HCT116 (cell line): ENCODE measurements around the gene EHBP1. TPM values are rescaled to one million over a fixed set of nuclear protein-coding genes. Genes with fewer than 3 reads are reported as not detected.

Experiments
- ATAC-seq: fragments of 200-7000 bp; cut with Tn5 transposase; 2 replicates; pipeline ENCODE4 v1.9.1; 2020; ENCODE audit warnings: mild to moderate bottlenecking, moderate library complexity
- BruUV-seq: library from RNA; stranded (reverse); fragments of 400-500 nt; replicated peaks from 2 replicates; lab custom pipeline; 2021; lab: Mats Ljungman, UMichigan
- CTCF ChIA-PET: fragments of 300-600 bp; sonication (Branson Sonifier 250); formaldehyde crosslinking; loops from one replicate; lab custom pipeline; 2021; ENCODE audit warnings: antibody characterized with exemption; lab: Charles Lee
- POLR2A ChIA-PET: fragments of 300-600, 350-600 bp; sonication (Branson Sonifier 250); formaldehyde crosslinking; loops from one replicate; lab custom pipeline; 2021; ENCODE audit warnings: antibody characterized with exemption; lab: Charles Lee
- RAD21 ChIA-PET, 2 experiments: fragments of 300-600 bp; sonication (Branson Sonifier 250); formaldehyde crosslinking; loops; one replicate each; lab custom pipeline; 2023; ENCODE audit warnings: low total read pairs in 2 of 2; ENCODE audit not compliant: uncharacterized antibody in 2 of 2, unreplicated experiment in 2 of 2, low non-redundant PET in 1 of 2; lab: Charles Lee
- DNase-seq: peaks from one replicate; pipeline ENCODE4 v3.0.0-alpha.2; 2010; ENCODE audit warnings: low read depth, low spot score
- H2AFZ ChIP-seq: fragments of 200-600 bp; shearing (Covaris generic), sonication (generic); 2 replicates; pipeline ENCODE4 v1.6.1; 2017; ENCODE audit warnings: low read depth, mixed run types, mixed read lengths, antibody characterized with exemption, low read length; ENCODE audit not compliant: poor library complexity, severe bottlenecking
- H3K27ac ChIP-seq: 2 replicates; pipeline ENCODE4 v1.5.1; 2012; ENCODE audit warnings: low read depth, low read length
- H3K27me3 ChIP-seq: fragments of 200-600 bp; sonication (generic); 2 replicates; pipeline ENCODE4 v1.6.1; 2016; ENCODE audit warnings: mixed run types, low read length, mixed read lengths; ENCODE audit not compliant: insufficient read depth
- H3K36me3 ChIP-seq, 2 experiments: fragments of 200-500 bp in 1 of 2; fragments of 200-600 bp in 1 of 2; sonication (Bioruptor generic) in 1 of 2; sonication (generic) in 1 of 2; 2 replicates each; pipeline versions ENCODE4 v1.5.1 to v1.6.1; 2014 to 2016; ENCODE audit warnings: low read length in 2 of 2, inconsistent platforms in 1 of 2, mixed read lengths in 1 of 2, mixed run types in 1 of 2; ENCODE audit not compliant: insufficient read depth in 2 of 2, control insufficient read depth in 1 of 2
- H3K4me1 ChIP-seq, 2 experiments: fragments of 200-600 bp in 1 of 2; sonication (generic) in 1 of 2; 2 replicates each; pipeline versions ENCODE4 v1.5.1 to v1.6.1; 2012 to 2017; ENCODE audit warnings: low read length in 2 of 2, inconsistent platforms in 1 of 2, mild to moderate bottlenecking in 1 of 2, mixed read lengths in 1 of 2, mixed run types in 1 of 2, moderate library complexity in 1 of 2; ENCODE audit not compliant: insufficient read depth in 2 of 2, control insufficient read depth in 1 of 2
- H3K4me2 ChIP-seq: fragments of 200-600 bp; sonication (generic); 2 replicates; pipeline ENCODE4 v1.6.1; 2017; ENCODE audit warnings: mixed run types, low read length, mixed read lengths
- H3K4me3 ChIP-seq, 2 experiments: fragments of 200-600 bp in 1 of 2; sonication (generic) in 1 of 2; replicated peaks in 1 of 2; 2 replicates each; pipeline ENCODE4 v1.5.1; 2011 to 2016; ENCODE audit warnings: low read length in 2 of 2, control low read depth in 1 of 2, low read depth in 1 of 2, mild to moderate bottlenecking in 1 of 2, mixed read lengths in 1 of 2, mixed run types in 1 of 2
- H3K79me2 ChIP-seq: fragments of 200-600 bp; sonication (generic); 2 replicates; pipeline ENCODE4 v1.6.1; 2017; ENCODE audit warnings: mild to moderate bottlenecking, mixed run types, low read length, moderate library complexity, mixed read lengths; ENCODE audit not compliant: insufficient read depth
- H3K9ac ChIP-seq: fragments of 200-600 bp; sonication (generic); 2 replicates; pipeline ENCODE4 v1.6.1; 2016; ENCODE audit warnings: low read length, mixed read lengths
- H3K9me2 ChIP-seq: fragments of 200-600 bp; sonication (generic), shearing (Covaris generic); 2 replicates; pipeline ENCODE4 v1.6.1; 2017; ENCODE audit warnings: mixed run types, mild to moderate bottlenecking, moderate library complexity; ENCODE audit not compliant: insufficient read depth
- H3K9me3 ChIP-seq, 2 experiments: fragments of 200-500 bp in 1 of 2; fragments of 200-600 bp in 1 of 2; sonication (Bioruptor generic) in 1 of 2; sonication (generic) in 1 of 2; 2 replicates each; pipeline ENCODE4 v1.6.1; 2014 to 2017; ENCODE audit warnings: low read length in 2 of 2, mixed read lengths in 2 of 2, inconsistent platforms in 1 of 2, low read depth in 1 of 2, mild to moderate bottlenecking in 1 of 2, mixed run types in 1 of 2, moderate library complexity in 1 of 2; ENCODE audit not compliant: control insufficient read depth in 1 of 2, insufficient read depth in 1 of 2
- H4K20me1 ChIP-seq: fragments of 200-600 bp; sonication (generic), shearing (Covaris generic); 2 replicates; pipeline ENCODE4 v1.6.1; 2017; ENCODE audit warnings: mixed run types, mild to moderate bottlenecking, moderate library complexity; ENCODE audit not compliant: insufficient read depth
- CEBPB ChIP-seq: IDR thresholded peaks from 2 replicates; pipeline ENCODE4 v1.6.1; 2012; ENCODE audit warnings: low read depth
- EZH2 ChIP-seq: fragments of 200-600 bp; sonication (generic); IDR thresholded peaks from 2 replicates; pipeline ENCODE4 v1.6.1; 2017; ENCODE audit warnings: antibody characterized with exemption, mixed run types
- EZH2phosphoT487 ChIP-seq: fragments of 200-600 bp; IDR thresholded peaks from 2 replicates; pipeline ENCODE4 v1.6.1; 2018; ENCODE audit warnings: antibody characterized with exemption, borderline replicate concordance
- FOSL1 ChIP-seq: IDR thresholded peaks from 2 replicates; pipeline ENCODE4 v1.6.1; 2012; ENCODE audit warnings: low read depth
- JUND ChIP-seq: IDR thresholded peaks from 2 replicates; pipeline ENCODE4 v1.6.1; 2012
- POLR2AphosphoS5 ChIP-seq: IDR thresholded peaks from 2 replicates; pipeline ENCODE4 v1.6.1; 2011; ENCODE audit warnings: mild to moderate bottlenecking, low read depth, low read length, moderate library complexity
- RAD21 ChIP-seq: IDR thresholded peaks from 2 replicates; pipeline ENCODE4 v1.6.1; 2012; ENCODE audit warnings: low read depth, mild to moderate bottlenecking
- SIN3A ChIP-seq: IDR thresholded peaks from 2 replicates; pipeline ENCODE4 v1.6.1; 2012; ENCODE audit warnings: low read depth
- SP1 ChIP-seq: IDR thresholded peaks from 2 replicates; pipeline ENCODE4 v1.6.1; 2012; ENCODE audit warnings: low read depth
- TCF7L2 ChIP-seq: IDR thresholded peaks from 2 replicates; pipeline ENCODE4 v1.7.0; 2011; ENCODE audit warnings: borderline replicate concordance, inconsistent platforms; ENCODE audit not compliant: insufficient read depth, insufficient read length; ENCODE audit errors: extremely low read depth
- ZFX ChIP-seq: fragments of 450-650 bp; IDR thresholded peaks from 2 replicates; pipeline ENCODE4 v1.6.1; 2017
- intact Hi-C: fragments of 100-400 bp; cut with micrococcal nuclease; formaldehyde crosslinking; loops from 2 replicates; pipeline ENCODE4 v1.10.0; 2022
- total RNA-seq: library from RNA; stranded (reverse); gene quantifications from one replicate; pipeline ENCODE4 v1.2.1, GENCODE V29; 2021; ENCODE audit not compliant: unreplicated experiment
- TF ChIP-seq, protein P1 (sequence below): IDR thresholded peaks from 2 replicates; pipeline ENCODE4 v1.6.1; 2012
- TF ChIP-seq, protein P2 (sequence below): IDR thresholded peaks from 2 replicates; pipeline ENCODE4 v1.6.1; 2012; ENCODE audit warnings: low read depth

EHBP1 gene
- total RNA-seq, 1 experiment from 2014 or later = 89.9 TPM

DNA sequence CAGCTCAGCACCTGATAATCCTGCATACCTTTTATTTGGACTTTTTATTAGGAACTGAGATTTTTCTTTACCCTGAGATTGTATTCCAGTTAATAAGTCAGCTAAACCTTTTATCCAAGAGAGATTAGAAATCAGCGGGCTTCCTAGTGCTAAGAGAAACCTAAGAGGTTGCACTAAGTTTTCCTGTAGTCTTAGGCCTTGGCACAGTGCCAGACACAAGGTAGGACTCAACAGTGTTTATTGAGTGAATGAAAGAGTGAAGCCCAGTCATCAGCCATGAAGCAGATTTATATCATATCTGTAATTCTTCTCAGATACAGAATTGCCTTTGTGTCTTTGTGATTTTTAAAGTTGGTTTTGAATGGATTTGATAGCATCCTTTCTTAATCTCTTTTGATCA lies 358.7 kb downstream of the EHBP1 start:
- intact Hi-C loops = no loop called here
- no peaks in the 10 kb centered on the region for H4K20me1 ChIP-seq
- no peaks in the 10 kb centered on the region for H3K9me3 ChIP-seq
- CTCF ChIA-PET = no interaction called here
- no peak for TF ChIP-seq ZFX
- no peak for TF ChIP-seq SIN3A
- no peak for TF ChIP-seq EZH2
- no peak for TF ChIP-seq RAD21
- no peak for TF ChIP-seq CEBPB
- TF ChIP-seq, protein P1, sequence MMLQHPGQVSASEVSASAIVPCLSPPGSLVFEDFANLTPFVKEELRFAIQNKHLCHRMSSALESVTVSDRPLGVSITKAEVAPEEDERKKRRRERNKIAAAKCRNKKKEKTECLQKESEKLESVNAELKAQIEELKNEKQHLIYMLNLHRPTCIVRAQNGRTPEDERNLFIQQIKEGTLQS = no peak
- no peak for TF ChIP-seq POLR2AphosphoS5
- TF ChIP-seq TCF7L2 = no peak
- TF ChIP-seq FOSL1 = no peak
- no peak for TF ChIP-seq JUND
- TF ChIP-seq EZH2phosphoT487 = no peak
- no peak for TF ChIP-seq SP1
- TF ChIP-seq, protein P2, sequence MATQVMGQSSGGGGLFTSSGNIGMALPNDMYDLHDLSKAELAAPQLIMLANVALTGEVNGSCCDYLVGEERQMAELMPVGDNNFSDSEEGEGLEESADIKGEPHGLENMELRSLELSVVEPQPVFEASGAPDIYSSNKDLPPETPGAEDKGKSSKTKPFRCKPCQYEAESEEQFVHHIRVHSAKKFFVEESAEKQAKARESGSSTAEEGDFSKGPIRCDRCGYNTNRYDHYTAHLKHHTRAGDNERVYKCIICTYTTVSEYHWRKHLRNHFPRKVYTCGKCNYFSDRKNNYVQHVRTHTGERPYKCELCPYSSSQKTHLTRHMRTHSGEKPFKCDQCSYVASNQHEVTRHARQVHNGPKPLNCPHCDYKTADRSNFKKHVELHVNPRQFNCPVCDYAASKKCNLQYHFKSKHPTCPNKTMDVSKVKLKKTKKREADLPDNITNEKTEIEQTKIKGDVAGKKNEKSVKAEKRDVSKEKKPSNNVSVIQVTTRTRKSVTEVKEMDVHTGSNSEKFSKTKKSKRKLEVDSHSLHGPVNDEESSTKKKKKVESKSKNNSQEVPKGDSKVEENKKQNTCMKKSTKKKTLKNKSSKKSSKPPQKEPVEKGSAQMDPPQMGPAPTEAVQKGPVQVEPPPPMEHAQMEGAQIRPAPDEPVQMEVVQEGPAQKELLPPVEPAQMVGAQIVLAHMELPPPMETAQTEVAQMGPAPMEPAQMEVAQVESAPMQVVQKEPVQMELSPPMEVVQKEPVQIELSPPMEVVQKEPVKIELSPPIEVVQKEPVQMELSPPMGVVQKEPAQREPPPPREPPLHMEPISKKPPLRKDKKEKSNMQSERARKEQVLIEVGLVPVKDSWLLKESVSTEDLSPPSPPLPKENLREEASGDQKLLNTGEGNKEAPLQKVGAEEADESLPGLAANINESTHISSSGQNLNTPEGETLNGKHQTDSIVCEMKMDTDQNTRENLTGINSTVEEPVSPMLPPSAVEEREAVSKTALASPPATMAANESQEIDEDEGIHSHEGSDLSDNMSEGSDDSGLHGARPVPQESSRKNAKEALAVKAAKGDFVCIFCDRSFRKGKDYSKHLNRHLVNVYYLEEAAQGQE = no peak
- no peak for DNase-seq
- no peaks in the 10 kb centered on the region for H3K79me2 ChIP-seq
- POLR2A ChIA-PET = no interaction called here
- H3K9me2 ChIP-seq = no peaks in the 10 kb centered on the region
- no peak for ATAC-seq
- RAD21 ChIA-PET = no interaction called here
- H3K36me3 ChIP-seq = no peaks in the 10 kb centered on the region
- no peaks in the 10 kb centered on the region for H3K27me3 ChIP-seq
- no peak overlapping the region for H3K27ac ChIP-seq
- H3K9ac ChIP-seq = no peak overlapping the region
- BruUV-seq = no TSS peak
- no peak overlapping the region for H3K4me2 ChIP-seq
- H3K4me1 ChIP-seq = no peaks in the 10 kb centered on the region
- no peak overlapping the region for H2AFZ ChIP-seq
- no peak overlapping the region for H3K4me3 ChIP-seq
